ENCODE results near the gene OR1K1.
"Not testable (repeated sequence)": the region's sequence is repeated elsewhere in the genome, so short reads cannot be mapped to it uniquely, and the experiment has no call there.

OR1K1 gene

GRCh38 chr9:122814545-122814944 lies 14.6 kb downstream of the OR1K1 start:
- DNase-seq, result no peak

- no peak for DNase-seq
Measured at GRCh38 chr9:122815544-122815943, 15.6 kb downstream of the OR1K1 start.

- DNase-seq, result peak; percentile 50
Measured at GRCh38 chr9:122816163-122816867, 16.4 kb downstream of the OR1K1 start.

- no peak for DNase-seq
Measured at GRCh38 chr9:122819326-122819725, 19.4 kb downstream of the OR1K1 start.

- DNase-seq, result no peak
Measured at GRCh38 chr9:122819791-122820489, 20.0 kb downstream of the OR1K1 start.

GRCh38 chr9:122820490-122820845 lies 20.5 kb downstream of the OR1K1 start:
- DNase-seq, result no peak

GRCh38 chr9:122821278-122821943 lies 21.5 kb downstream of the OR1K1 start:
- DNase-seq, result no peak

- DNase-seq, result no peak
Measured at GRCh38 chr9:122822056-122822455, 22.1 kb downstream of the OR1K1 start.

GRCh38 chr9:122822938-122823337 lies 23.0 kb downstream of the OR1K1 start:
- DNase-seq, result no peak

- no peak for DNase-seq
Measured at GRCh38 chr9:122827761-122828093, 27.8 kb downstream of the OR1K1 start.

GRCh38 chr9:122828965-122829284 lies 29.0 kb downstream of the OR1K1 start:
- not testable (repeated sequence) for DNase-seq

GRCh38 chr9:122832194-122832593 lies 32.3 kb downstream of the OR1K1 start:
- no peak for DNase-seq

- peak; percentile 47 for DNase-seq
Measured at GRCh38 chr9:122835313-122835731, 35.4 kb downstream of the OR1K1 start.

- DNase-seq, result no peak
Measured at GRCh38 chr9:122837266-122837850, 37.4 kb downstream of the OR1K1 start.

GRCh38 chr9:122838441-122838840 lies 38.5 kb downstream of the OR1K1 start:
- DNase-seq, result not testable (repeated sequence)

GRCh38 chr9:122841501-122841900 lies 41.6 kb downstream of the OR1K1 start:
- no peak for DNase-seq

- no peak for DNase-seq
Measured at GRCh38 chr9:122844137-122844536, 44.2 kb downstream of the OR1K1 start.

GRCh38 chr9:122845116-122845515 lies 45.2 kb downstream of the OR1K1 start:
- no peak for DNase-seq

GRCh38 chr9:122846371-122846940 lies 46.5 kb downstream of the OR1K1 start:
- peak; percentile 33 for DNase-seq

GRCh38 chr9:122848256-122848943 lies 48.5 kb downstream of the OR1K1 start:
- DNase-seq, result no peak

Measured in activated CD4-positive, alpha-beta T cell treated with anti-CD3 and anti-CD28 coated beads, Interleukin-10, Interleukin-2, amounts not matched to agents 100 ng/mL and 50 ng/mL, durations not matched to agents 16 hours and 8 hours (primary cell).